GM12892 (cell line): Measurements from ENCODE around the gene TMTC2.

ENCODE experiments used
- DNase-seq: peaks from one replicate; pipeline ENCODE4 v3.0.0; 2011; ENCODE audit not compliant: insufficient read length
- FAIRE-seq: peaks from 2 replicates; lab custom pipeline; 2011; peaks lifted over from hg19 to GRCh38; lab: Jason Lieb, UNC
- POLR2A ChIP-seq: IDR thresholded peaks from 2 replicates; pipeline ENCODE4 v1.6.1; 2011; ENCODE audit warnings: low read depth, low read length, control low read depth
- POLR2AphosphoS5 ChIP-seq: IDR thresholded peaks from 2 replicates; pipeline ENCODE4 v1.6.1; 2011; ENCODE audit warnings: low read depth, low read length, control low read depth
- TAF1 ChIP-seq: IDR thresholded peaks from 2 replicates; pipeline ENCODE4 v1.6.1; 2011; ENCODE audit warnings: low read depth, mild to moderate bottlenecking, control low read depth, low read length, borderline replicate concordance

TMTC2 gene

DNA sequence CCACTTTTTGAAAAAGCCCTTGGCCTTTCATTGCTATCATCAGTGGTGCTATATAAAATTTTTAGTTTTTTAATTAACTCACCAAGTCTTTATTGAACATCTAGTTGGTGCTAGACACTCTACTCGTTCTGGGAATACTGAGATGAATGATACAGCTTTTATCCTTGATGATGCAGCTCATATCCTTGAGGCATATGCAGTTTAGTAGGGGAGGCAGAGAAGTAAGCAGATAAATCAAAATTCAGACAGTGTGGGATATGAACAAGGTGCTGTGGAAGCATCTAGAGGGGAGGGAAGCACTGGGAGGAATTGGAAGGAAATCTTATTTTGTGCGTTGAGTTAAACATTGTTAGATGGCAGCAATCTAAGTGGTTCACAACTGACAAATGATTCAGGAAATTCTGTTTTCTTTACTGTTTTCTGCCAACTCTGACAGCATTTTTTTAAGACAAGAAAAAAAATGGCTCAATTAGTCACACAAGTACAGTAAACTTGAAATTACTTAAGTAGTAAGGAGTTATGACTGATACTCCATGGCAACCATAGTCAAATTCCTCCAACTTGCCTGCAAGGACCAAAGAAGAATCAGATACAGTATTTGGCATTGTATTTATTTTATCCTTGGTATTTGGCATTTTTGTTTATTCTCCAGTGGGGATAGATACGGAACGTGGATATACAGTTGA, 119.2 kb downstream of the TMTC2 start:
- TF ChIP-seq POLR2AphosphoS5 (no peak), POLR2A (no peak), TAF1 (no peak)
- no peak for FAIRE-seq
- DNase-seq = no peak

DNA sequence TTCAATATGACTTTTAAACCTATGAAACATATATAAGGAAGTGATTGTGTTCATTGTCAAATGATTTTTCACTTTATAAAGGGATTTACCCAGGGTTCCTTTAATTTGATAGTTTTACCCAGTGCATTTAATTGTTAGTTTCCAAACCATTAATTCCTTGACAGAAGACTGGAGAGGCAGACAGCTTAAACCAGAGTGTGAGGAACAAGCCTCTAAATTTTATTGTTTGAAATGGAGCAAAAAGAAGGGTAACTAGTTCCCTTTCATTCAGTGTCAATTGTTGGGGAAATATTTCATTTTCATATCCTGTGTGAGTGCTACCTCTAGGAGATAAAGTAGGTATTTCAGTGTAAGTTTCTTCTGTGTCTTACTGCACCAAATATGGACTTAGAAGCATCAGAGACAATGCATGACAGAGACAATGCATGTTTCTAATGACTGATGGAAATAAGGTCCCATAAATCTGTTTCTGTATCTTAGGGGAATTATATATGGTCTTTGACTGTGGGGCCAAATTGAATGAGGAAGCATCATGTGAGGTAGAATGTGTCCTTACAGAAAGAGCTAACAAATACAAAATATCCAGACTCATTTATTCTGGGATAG, 120.5 kb downstream of the TMTC2 start:
- DNase-seq = no peak
- no peak for TF ChIP-seq POLR2AphosphoS5
- TF ChIP-seq POLR2A = no peak
- TF ChIP-seq TAF1 = no peak
- FAIRE-seq = no peak

DNA sequence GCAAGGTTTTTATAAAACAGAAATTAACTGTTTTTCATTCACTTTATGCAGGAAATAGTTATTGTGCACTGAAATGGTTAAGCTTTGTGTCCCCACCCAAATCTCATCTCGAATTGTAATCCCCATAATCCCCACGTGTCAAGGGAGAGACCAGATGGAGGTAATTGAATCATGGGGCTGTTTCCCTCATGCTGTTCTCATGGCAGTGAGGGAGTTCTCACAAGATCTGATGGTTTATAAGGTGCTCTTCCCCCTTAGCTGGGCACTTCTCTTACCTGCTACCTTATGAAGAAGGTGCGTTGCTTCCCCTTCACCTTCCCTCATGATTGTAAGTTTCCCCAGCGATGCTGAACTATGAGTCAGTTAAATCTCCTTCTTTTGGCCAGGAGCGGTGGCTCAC, 123.9 kb downstream of the TMTC2 start:
- peak; percentile 14 for FAIRE-seq
- no peak for DNase-seq
- TF ChIP-seq TAF1 (no peak), POLR2AphosphoS5 (no peak), POLR2A (no peak)

DNA sequence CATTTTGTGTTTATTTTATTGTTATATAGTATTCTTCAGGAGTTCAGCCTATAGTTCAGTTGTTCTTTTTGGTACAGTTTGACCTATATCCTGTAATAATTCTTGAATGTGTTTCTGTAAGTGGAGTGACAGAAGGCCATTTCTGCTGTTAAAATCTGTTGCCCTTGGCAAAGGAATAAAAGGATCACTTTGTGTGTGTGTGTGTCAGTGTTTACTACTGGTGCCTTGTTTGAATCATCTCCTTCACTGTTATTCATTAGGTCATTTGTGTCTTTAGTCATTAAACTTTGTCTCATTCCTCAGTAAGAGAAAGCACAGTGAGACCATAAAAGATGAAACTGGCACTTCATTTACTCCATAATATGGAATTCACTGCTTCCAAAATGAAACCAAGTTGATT, 130.7 kb downstream of the TMTC2 start:
- FAIRE-seq = no peak
- TF ChIP-seq TAF1 (no peak), POLR2A (no peak), POLR2AphosphoS5 (no peak)
- no peak for DNase-seq

DNA sequence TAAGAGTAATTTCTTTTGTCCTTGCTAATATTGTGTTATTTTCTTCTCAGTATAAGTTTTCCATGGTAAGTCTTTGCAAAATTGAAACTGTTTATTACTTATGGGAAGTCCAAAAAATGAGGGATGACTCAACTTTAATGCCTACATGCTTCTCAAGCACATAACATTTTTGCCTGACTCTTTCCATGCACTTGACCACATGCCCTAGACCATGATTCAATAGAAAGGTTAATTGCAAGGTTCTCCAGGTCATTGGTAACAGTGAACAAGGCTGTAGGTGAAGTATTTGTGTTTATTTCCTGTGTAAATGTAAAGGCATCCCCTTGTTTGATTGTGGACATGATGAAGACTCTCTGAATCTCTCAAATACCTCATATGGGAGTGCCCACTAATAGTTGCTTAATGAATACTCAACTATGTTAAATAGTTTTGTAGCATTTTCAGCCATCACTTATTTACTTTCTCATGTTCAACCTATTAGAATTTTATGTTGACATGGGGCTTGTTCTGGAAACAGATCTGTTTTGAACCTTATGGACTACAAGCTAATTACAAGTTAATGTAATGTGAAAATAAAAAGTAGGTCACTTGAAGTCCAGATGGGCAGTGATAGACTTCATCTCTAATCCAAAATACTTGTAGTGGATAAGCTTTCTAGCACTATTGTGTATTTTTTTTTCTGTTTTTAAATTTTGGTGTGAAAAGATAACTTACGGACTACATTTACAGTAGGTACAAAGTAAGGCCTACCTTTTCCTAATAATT, 131.7 kb downstream of the TMTC2 start:
- no peak for DNase-seq
- no peak for TF ChIP-seq POLR2A
- no peak for TF ChIP-seq POLR2AphosphoS5
- no peak for TF ChIP-seq TAF1
- no peak for FAIRE-seq

DNA sequence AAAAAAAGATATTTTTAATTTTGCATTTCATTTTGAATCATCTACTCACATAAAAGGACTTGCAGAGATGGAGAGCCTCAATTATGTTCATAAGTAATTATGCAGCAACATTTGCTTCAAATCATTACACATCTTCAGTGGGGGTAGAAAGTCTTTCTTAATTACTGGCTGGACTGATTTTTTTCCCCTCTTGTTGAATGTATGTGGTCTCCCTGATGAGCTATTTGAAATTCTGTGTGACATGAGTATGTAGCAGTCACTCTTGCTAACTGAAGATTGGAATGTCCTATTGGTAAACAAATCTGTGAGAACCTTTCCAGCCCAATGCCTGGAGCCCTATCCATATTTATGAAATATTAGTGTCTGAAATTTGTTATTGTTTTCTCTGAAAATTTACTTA, 139.8 kb downstream of the TMTC2 start:
- DNase-seq (no peak), FAIRE-seq (no peak)
- TF ChIP-seq POLR2A (no peak), POLR2AphosphoS5 (no peak), TAF1 (no peak)

DNA sequence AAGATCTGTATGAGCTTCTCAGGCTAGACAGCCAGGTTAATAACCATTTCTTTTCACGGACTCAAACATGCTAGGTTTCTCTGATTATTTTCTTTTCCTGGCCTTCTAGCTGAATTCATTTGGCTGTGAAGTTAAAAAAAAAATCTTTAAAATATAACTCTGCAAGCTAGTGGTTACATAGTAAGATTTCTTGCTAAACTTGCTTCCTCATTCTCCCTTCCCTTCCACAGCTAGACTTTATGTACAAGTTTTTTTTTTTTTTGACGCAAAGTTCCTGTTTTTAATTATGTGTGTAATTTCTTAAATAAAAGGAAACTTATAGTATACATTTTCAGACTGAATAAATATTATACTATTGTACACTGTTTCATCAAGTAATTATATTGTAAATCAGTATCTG, 145.4 kb downstream of the TMTC2 start:
- no peak for FAIRE-seq
- DNase-seq = no peak

DNA sequence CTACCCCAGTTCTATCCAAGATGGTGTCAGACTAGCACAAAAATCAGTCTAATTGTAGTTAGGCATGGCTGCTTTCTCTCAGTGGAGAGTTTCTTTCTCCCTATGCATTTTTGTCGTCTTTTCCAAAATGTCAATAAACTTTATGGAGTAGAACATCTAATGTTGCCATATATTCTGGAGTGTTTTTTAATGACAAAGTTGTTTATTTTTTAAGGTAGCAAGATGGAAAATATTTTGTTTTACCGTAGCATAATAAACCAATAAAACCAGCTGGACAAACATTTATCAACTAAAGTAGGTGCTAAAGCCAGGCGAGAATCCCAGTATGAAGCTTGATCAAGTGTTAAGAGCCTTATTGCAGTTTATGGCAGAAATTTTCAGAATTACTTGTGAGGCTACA, 146.3 kb downstream of the TMTC2 start:
- FAIRE-seq = no peak
- DNase-seq = no peak
- TF ChIP-seq TAF1 = no peak
- TF ChIP-seq POLR2AphosphoS5 = no peak
- TF ChIP-seq POLR2A = no peak

More for the DNA sequence above, 145.4 kb downstream of the TMTC2 start:
- TF ChIP-seq POLR2A = no peak
- no peak for TF ChIP-seq POLR2AphosphoS5
- no peak for TF ChIP-seq TAF1

DNA sequence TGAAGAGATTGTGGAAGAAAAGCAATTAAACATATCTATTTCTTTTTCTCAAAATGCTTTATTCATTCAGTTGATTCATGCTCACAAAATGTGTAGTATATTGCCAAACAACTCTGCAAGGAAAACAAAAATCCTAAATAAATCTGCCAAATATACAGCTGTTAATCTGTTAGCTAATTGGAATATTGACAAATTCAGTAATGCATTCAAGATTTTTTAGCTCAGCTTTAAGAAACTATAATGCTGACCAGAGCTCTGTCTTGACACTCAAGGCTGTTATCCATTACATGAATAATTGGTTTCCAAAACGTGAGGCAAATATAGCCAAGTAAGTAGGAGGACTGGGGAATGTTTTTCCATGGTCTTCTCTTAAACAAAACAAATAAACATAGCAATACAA, 146.8 kb downstream of the TMTC2 start:
- DNase-seq (no peak), FAIRE-seq (no peak)
- TF ChIP-seq POLR2A (no peak), POLR2AphosphoS5 (no peak), TAF1 (no peak)

DNA sequence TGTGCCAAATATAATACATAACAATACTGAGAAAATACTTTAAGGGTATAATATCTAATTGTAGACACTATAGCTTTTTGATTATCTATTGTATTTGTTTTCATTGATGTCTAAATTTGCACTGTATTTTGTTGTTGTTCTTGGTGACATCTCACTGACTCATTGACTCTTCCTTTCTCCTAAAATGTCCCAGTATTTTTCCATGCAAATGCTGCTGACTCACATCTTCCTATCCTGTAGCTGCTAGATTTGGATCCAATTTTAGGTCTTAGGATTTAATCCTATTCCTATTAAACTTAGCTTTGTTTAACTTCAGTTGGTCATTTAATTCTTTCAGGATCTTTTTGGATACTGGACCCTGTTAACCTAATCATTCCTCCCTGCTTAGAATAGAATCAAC, 148.5 kb downstream of the TMTC2 start:
- DNase-seq = no peak
- TF ChIP-seq POLR2AphosphoS5 (no peak), TAF1 (no peak), POLR2A (no peak)

DNA sequence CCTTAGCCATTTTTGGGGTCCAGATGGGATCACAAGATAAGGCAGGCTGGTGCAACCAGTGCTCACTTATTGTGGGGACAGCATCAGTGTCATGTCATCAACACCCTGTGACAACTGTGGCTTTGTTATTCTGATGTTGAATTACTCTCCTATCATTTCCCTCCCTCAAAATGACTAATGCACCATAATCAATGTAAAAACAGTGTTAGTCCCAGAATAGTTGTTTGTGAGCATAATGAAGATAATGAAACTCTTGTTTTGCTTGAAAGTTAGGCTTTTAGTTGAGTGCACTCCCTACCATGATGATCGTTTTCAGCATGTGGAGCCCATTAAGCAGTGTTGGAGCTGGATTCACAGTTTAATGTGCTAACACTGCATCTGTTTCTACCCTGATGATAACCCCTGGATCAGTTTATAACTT, 151.4 kb downstream of the TMTC2 start:
- DNase-seq (no peak), FAIRE-seq (peak; percentile 21)
- no peak for TF ChIP-seq POLR2A
- no peak for TF ChIP-seq TAF1
- no peak for TF ChIP-seq POLR2AphosphoS5

More for the DNA sequence above, 148.5 kb downstream of the TMTC2 start:
- no peak for FAIRE-seq

DNA sequence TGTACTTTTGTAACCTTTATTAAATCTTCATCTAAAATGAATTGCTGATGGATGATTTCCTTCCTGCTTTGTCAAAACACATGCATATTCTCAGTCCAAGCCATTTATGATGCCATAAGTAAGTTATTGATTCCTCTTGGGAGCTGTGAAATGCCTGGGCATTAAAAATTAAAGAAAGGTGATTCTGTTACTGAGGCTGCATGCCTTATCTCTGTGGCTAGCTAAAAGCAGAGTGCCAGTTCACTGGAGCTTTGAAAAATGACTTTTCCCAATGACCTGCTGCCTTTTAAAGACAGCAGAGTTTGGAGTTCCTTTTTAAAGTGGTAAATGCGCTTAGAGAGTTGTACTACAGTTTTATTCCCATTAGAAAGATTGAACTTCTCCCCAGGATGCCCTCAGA, 152.1 kb downstream of the TMTC2 start:
- no peak for TF ChIP-seq TAF1
- no peak for TF ChIP-seq POLR2A
- TF ChIP-seq POLR2AphosphoS5 = no peak
- DNase-seq (no peak), FAIRE-seq (no peak)
